ENCODE measurements around the gene OR1N2. TPM values are rescaled to one million over a fixed set of nuclear protein-coding genes. Genes with fewer than 3 reads are reported as not detected.

OR1N2 gene
- total RNA-seq, 1 donor from 2014 or later, result not detected

DNA sequence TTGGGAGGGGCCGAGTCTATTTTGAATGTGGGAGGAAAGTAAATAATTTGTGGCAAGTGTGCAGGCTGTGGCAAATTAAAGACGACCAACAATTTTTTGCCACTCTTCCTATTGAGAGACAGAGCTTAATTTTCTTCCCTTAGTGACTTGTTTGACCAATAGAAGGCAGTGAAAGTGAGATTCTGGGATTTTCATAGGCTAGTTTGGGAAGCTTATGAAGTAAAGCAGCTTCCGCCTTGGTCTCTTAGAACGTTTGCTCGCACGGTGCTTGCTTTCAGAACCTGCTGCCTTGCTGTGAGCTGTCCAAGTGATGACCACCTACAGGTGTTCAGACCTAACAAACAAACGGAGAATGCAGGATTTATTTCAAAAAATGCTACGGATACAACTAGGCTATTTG lies 6.7 kb upstream of the OR1N2 start:
- TF ChIP-seq, protein P1, sequence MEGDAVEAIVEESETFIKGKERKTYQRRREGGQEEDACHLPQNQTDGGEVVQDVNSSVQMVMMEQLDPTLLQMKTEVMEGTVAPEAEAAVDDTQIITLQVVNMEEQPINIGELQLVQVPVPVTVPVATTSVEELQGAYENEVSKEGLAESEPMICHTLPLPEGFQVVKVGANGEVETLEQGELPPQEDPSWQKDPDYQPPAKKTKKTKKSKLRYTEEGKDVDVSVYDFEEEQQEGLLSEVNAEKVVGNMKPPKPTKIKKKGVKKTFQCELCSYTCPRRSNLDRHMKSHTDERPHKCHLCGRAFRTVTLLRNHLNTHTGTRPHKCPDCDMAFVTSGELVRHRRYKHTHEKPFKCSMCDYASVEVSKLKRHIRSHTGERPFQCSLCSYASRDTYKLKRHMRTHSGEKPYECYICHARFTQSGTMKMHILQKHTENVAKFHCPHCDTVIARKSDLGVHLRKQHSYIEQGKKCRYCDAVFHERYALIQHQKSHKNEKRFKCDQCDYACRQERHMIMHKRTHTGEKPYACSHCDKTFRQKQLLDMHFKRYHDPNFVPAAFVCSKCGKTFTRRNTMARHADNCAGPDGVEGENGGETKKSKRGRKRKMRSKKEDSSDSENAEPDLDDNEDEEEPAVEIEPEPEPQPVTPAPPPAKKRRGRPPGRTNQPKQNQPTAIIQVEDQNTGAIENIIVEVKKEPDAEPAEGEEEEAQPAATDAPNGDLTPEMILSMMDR (IDR thresholded peaks at IDR 0.05), result no peak
- Histone ChIP-seq H3K9me3 (no peaks in the 10 kb centered on the region), H3K27me3 (no peaks in the 10 kb centered on the region), H3K36me3 (no peaks in the 10 kb centered on the region), H3K4me1 (no peaks in the 10 kb centered on the region), H3K4me3 (no peak overlapping the region), H3K27ac (no peak overlapping the region)
- DNase-seq, result no peak
- ATAC-seq, result no peak
- intact Hi-C loops (cut with DNase I), result no loop called here

DNA sequence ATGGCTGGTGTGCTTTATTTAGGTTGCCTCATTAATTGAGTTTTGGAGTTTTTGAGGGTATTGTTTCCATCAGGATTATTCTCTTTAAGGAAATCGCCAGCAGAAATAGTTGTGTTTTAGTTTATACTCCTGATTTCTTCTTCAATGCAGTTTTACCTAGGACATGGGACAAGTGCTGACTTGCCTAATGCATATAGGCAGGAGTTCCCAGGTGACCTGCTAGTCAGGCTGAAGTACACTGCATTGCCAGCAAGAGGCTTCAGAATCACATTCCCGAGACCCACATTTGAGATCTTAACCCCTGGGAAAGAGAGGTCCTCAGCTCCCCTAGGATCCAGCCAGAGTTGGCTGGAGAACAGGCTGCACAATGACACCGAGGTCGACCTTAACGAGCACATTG lies 1.5 kb upstream of the OR1N2 start:
- no peak for ATAC-seq
- Histone ChIP-seq H3K4me3 (no peak overlapping the region), H3K27me3 (no peaks in the 10 kb centered on the region), H3K36me3 (no peaks in the 10 kb centered on the region), H3K27ac (no peak overlapping the region), H3K9me3 (no peaks in the 10 kb centered on the region), H3K4me1 (no peaks in the 10 kb centered on the region)
- TF ChIP-seq, protein P1 (IDR thresholded peaks at IDR 0.05), result no peak
- intact Hi-C loops (cut with DNase I), result no loop called here
- DNase-seq, result no peak

DNA sequence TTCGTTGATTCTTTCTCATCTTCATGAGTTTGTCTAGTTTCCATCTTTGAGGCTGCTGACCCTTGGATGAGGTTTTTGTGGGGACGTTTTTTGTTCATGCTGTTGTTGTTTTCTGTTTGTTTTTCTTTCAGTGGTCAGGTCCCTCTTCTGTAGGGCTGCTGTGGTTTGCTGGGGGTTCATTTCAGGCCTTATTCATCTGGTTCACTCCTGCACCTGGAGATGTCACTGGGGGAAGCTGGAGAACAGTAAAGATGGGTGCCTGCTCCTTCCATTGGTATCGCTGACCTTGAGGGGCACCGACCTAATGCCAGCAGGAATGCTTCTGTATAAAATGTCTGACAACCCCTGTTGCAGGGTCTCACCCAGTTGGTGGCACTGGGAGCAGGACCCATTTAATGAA lies 8.5 kb downstream of the OR1N2 start:
- Histone ChIP-seq H3K9me3 (no peaks in the 10 kb centered on the region), H3K4me1 (no peaks in the 10 kb centered on the region), H3K36me3 (no peaks in the 10 kb centered on the region), H3K27ac (no peak overlapping the region), H3K4me3 (no peak overlapping the region), H3K27me3 (no peaks in the 10 kb centered on the region)
- no peak for DNase-seq
- intact Hi-C loops (cut with DNase I), result no loop called here
- TF ChIP-seq, protein P1 (IDR thresholded peaks at IDR 0.05), result no peak
- no peak for ATAC-seq

DNA sequence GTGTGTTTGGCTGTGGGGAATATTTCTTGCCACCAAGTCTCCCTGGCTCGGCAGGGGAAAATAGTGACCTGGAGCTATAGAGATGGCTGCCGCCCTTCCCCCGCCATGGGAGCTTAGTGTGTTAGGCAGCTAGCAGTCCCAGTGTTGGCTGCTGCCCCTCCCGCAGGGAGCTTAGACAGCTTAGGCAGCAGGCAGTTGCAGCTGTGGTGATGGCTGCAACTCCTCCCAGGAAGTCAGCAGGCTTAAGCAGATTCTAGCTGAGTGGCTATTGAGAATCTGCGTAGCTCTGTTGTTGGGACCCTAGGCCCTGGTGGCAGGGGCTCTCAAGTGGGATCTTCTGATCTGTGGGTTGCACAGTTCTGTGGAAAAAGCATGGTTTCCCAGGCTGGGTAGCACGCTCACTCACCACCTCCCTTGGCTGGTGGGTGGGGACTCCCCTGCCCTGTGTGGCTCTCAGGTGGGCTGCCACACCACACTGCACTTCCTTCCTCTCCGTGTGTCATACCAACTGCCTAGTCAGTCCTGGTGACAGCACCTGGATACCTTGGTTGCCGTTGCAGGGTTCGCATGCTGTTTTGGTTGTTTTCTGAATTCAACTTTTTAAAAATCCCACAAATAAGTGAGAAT lies 9.3 kb downstream of the OR1N2 start:
- H3K4me3 ChIP-seq, result no peak overlapping the region
- TF ChIP-seq, protein P1 (IDR thresholded peaks at IDR 0.05), result no peak
- no peaks in the 10 kb centered on the region for H3K9me3 ChIP-seq
- H3K27me3 ChIP-seq, result no peaks in the 10 kb centered on the region
- DNase-seq, result no peak
- H3K36me3 ChIP-seq, result no peaks in the 10 kb centered on the region
- intact Hi-C loops (cut with DNase I), result no loop called here
- H3K4me1 ChIP-seq, result no peaks in the 10 kb centered on the region
- no peak for ATAC-seq
- H3K27ac ChIP-seq, result no peak overlapping the region

DNA sequence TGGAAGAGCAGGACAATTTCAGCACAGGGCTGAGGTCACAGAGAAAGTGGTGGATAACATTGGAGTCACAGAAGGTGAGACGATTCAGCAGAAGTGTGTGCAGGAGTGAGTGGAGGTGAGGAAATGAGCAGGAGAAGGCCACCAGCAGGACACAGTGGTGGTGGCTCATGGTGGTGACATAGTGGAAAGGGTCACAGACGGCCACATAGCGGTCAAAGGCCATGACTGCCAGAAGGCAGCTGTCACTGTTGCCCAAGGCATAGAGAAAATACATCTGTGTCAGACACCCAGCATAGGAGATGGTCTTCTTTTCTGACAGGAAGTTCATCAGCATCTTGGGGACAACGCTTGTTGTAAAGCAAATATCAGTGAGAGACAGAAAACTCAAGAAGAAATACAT lies 15.0 kb downstream of the OR1N2 start:
- DNase-seq (no peak), ATAC-seq (no peak)
- Histone ChIP-seq H3K27me3 (no peaks in the 10 kb centered on the region), H3K4me3 (no peak overlapping the region), H3K27ac (no peak overlapping the region), H3K36me3 (no peaks in the 10 kb centered on the region), H3K9me3 (no peaks in the 10 kb centered on the region), H3K4me1 (no peaks in the 10 kb centered on the region)
- intact Hi-C loops (cut with DNase I), result no loop called here
- TF ChIP-seq, protein P1 (IDR thresholded peaks at IDR 0.05), result no peak

DNA sequence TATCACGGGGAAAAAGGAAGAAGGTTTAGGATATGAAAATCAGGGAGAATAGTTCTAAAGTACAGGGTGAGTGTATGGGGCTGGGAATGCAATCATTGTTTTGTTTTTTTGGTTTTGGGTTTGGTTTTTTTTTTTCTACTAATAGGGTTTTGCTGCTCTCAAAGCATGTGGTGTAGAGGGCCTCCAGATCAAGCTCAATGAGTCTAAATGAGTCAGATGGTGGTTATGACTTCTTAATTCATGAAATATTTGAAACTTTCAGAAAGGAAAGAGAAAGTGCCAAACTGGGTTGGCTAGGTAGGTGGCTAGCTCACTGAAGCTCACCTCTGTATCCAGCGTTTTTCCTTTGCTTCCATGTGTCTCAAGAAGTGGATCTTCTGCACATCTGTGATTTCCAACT lies 19.5 kb downstream of the OR1N2 start:
- Histone ChIP-seq H3K36me3 (no peaks in the 10 kb centered on the region), H3K9me3 (no peaks in the 10 kb centered on the region), H3K4me3 (no peak overlapping the region), H3K27ac (no peak overlapping the region), H3K27me3 (no peaks in the 10 kb centered on the region), H3K4me1 (no peaks in the 10 kb centered on the region)
- intact Hi-C loops (cut with DNase I), result no loop called here
- TF ChIP-seq, protein P1 (IDR thresholded peaks at IDR 0.05), result no peak
- no peak for DNase-seq
- no peak for ATAC-seq

Measured in upper lobe of right lung (tissue), 1 donor.